Mesothelial cell of epicardium (in vitro differentiated cells): ENCODE measurements around the gene CLCN4. TPM values are rescaled to one million over a fixed set of nuclear protein-coding genes. Genes with fewer than 3 reads are reported as not detected.

Source experiments
- DNase-seq, 2 experiments: peaks; one replicate each; pipeline ENCODE4 v3.0.0; 2021; ENCODE audit warnings: low spot score in 2 of 2; ENCODE audit not compliant: unreplicated experiment in 2 of 2
- H3K27ac Mint-ChIP-seq: 2 replicates; pipeline ENCODE4 v1.8.0; 2021; ENCODE audit warnings: mixed read lengths
- H3K27me3 Mint-ChIP-seq: 2 replicates; pipeline ENCODE4 v1.8.0; 2021; ENCODE audit warnings: low read depth, mixed read lengths
- H3K36me3 Mint-ChIP-seq: 2 replicates; pipeline ENCODE4 v1.8.0; 2021; ENCODE audit warnings: mixed read lengths
- H3K4me1 Mint-ChIP-seq: 2 replicates; pipeline ENCODE4 v1.8.0; 2021; ENCODE audit warnings: mixed read lengths
- H3K4me3 Mint-ChIP-seq: 2 replicates; pipeline ENCODE4 v1.8.0; 2021; ENCODE audit warnings: mild to moderate bottlenecking, moderate library complexity, mixed read lengths
- H3K9me3 Mint-ChIP-seq: 2 replicates; pipeline ENCODE4 v1.8.0; 2021; ENCODE audit warnings: mixed read lengths
- total RNA-seq: library from RNA; stranded (reverse); gene quantifications from 3 replicates; pipeline ENCODE4 v1.2.1, GENCODE V29; 2021
- TF ChIP-seq, protein P1 (sequence below): fragments of 200-600 bp; sonication (generic); IDR thresholded peaks from one replicate; pipeline ENCODE4 v1.5.0; 2021; ENCODE audit warnings: antibody characterized with exemption; ENCODE audit not compliant: unreplicated experiment

CLCN4 gene
- total RNA-seq, 1 donor from 2014 or later: 8.6 TPM

GRCh38 chrX:10237241-10237640 is 80.5 kb downstream of the CLCN4 start:
- no peak for DNase-seq
- Mint-ChIP-seq H3K27me3 (no peaks in the 10 kb centered on the region), H3K4me3 (no peak overlapping the region), H3K27ac (no peak overlapping the region), H3K36me3 (peaks cover 2% of the 10 kb centered on the region), H3K4me1 (no peaks in the 10 kb centered on the region), H3K9me3 (peaks cover 30% of the 10 kb centered on the region)
- TF ChIP-seq, protein P1, sequence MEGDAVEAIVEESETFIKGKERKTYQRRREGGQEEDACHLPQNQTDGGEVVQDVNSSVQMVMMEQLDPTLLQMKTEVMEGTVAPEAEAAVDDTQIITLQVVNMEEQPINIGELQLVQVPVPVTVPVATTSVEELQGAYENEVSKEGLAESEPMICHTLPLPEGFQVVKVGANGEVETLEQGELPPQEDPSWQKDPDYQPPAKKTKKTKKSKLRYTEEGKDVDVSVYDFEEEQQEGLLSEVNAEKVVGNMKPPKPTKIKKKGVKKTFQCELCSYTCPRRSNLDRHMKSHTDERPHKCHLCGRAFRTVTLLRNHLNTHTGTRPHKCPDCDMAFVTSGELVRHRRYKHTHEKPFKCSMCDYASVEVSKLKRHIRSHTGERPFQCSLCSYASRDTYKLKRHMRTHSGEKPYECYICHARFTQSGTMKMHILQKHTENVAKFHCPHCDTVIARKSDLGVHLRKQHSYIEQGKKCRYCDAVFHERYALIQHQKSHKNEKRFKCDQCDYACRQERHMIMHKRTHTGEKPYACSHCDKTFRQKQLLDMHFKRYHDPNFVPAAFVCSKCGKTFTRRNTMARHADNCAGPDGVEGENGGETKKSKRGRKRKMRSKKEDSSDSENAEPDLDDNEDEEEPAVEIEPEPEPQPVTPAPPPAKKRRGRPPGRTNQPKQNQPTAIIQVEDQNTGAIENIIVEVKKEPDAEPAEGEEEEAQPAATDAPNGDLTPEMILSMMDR: no peak

- no peak overlapping the region for H3K4me3 Mint-ChIP-seq
- DNase-seq: no peak
- peaks cover 30% of the 10 kb centered on the region for H3K9me3 Mint-ChIP-seq
- TF ChIP-seq, protein P1: no peak
- no peak overlapping the region for H3K27ac Mint-ChIP-seq
- H3K27me3 Mint-ChIP-seq: no peaks in the 10 kb centered on the region
- peaks cover 2% of the 10 kb centered on the region for H3K36me3 Mint-ChIP-seq
- peaks cover 4% of the 10 kb centered on the region for H3K4me1 Mint-ChIP-seq
Measured at GRCh38 chrX:10239611-10240064, 82.9 kb downstream of the CLCN4 start.

GRCh38 chrX:10240918-10241317 is 84.1 kb downstream of the CLCN4 start:
- H3K9me3 Mint-ChIP-seq: peaks cover 19% of the 10 kb centered on the region
- no peaks in the 10 kb centered on the region for H3K36me3 Mint-ChIP-seq
- TF ChIP-seq, protein P1: no peak
- DNase-seq: no peak
- H3K27ac Mint-ChIP-seq: no peak overlapping the region
- H3K4me3 Mint-ChIP-seq: no peak overlapping the region
- peaks cover 9% of the 10 kb centered on the region for H3K4me1 Mint-ChIP-seq
- H3K27me3 Mint-ChIP-seq: no peaks in the 10 kb centered on the region

DNA sequence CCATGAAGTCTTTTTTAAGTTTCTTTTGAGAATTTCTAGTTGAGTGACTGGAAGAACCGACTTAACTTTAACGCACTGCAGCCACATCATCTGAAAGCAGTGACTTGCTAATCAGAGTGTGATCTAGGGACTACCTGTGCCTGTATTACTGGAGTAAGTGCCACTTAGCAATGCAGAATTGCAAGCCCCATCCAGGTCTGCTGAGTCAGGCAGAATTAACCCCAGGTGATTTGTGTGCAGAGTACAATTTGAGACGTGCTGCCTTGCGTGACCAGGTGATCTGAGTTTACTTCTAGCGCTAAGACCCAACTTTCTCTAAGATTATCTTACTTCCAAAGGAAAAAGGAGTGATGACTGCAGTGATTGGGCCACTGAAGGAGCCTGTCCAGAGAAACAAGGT is 85.3 kb downstream of the CLCN4 start:
- Mint-ChIP-seq H3K9me3 (peaks cover 16% of the 10 kb centered on the region), H3K4me3 (no peak overlapping the region), H3K27ac (no peak overlapping the region), H3K36me3 (no peaks in the 10 kb centered on the region), H3K4me1 (peaks cover 14% of the 10 kb centered on the region), H3K27me3 (no peaks in the 10 kb centered on the region)
- TF ChIP-seq, protein P1: no peak
- DNase-seq: no peak

GRCh38 chrX:10243106-10243505 is 86.3 kb downstream of the CLCN4 start:
- TF ChIP-seq, protein P1: no peak
- Mint-ChIP-seq H3K36me3 (no peaks in the 10 kb centered on the region), H3K27ac (no peak overlapping the region), H3K4me1 (peaks cover 14% of the 10 kb centered on the region), H3K27me3 (no peaks in the 10 kb centered on the region), H3K9me3 (peaks cover 19% of the 10 kb centered on the region), H3K4me3 (no peak overlapping the region)
- no peak for DNase-seq
